Loucy (cell line): Measurements from ENCODE around the gene EFHD1.

ENCODE experiments used
- H2AFZ ChIP-seq: fragments of 200-600 bp; sonication (generic); 2 replicates; pipeline ENCODE4 v1.6.0; 2016; ENCODE audit warnings: antibody characterized with exemption, mild to moderate bottlenecking, low read length, moderate library complexity
- H3F3A ChIP-seq: fragments of 200-600 bp; 2 replicates; pipeline ENCODE4 v1.6.0; 2016; ENCODE audit warnings: antibody characterized with exemption, low read depth, mild to moderate bottlenecking
- H3K27me3 ChIP-seq: fragments of 200-600 bp; sonication (generic); 2 replicates; pipeline ENCODE4 v1.6.1; 2014; ENCODE audit warnings: low read length, mild to moderate bottlenecking; ENCODE audit not compliant: insufficient read depth, poor library complexity, severe bottlenecking
- H3K36me3 ChIP-seq: fragments of 200-600 bp; sonication (generic); 2 replicates; pipeline ENCODE4 v1.6.1; 2016; ENCODE audit warnings: low read length; ENCODE audit not compliant: insufficient read depth
- H3K4me1 ChIP-seq: fragments of 200-600 bp; sonication (generic); 2 replicates; pipeline ENCODE4 v1.5.1; 2014; ENCODE audit warnings: low read length, mild to moderate bottlenecking; ENCODE audit not compliant: insufficient read depth, poor library complexity, severe bottlenecking
- H3K4me2 ChIP-seq: fragments of 200-600 bp; sonication (generic); 2 replicates; pipeline ENCODE4 v1.6.0; 2014; ENCODE audit warnings: antibody characterized with exemption, low read length, low read depth, mild to moderate bottlenecking; ENCODE audit not compliant: poor library complexity, severe bottlenecking
- H3K4me3 ChIP-seq: fragments of 200-600 bp; sonication (generic); 2 replicates; pipeline ENCODE4 v1.5.1; 2014; ENCODE audit warnings: low read length, mild to moderate bottlenecking, mixed read lengths; ENCODE audit not compliant: poor library complexity, severe bottlenecking
- H3K79me2 ChIP-seq: fragments of 200-600 bp; sonication (generic); 2 replicates; pipeline ENCODE4 v1.6.1; 2014; ENCODE audit warnings: low read length; ENCODE audit not compliant: insufficient read depth
- H3K9ac ChIP-seq: fragments of 200-600 bp; sonication (generic); 2 replicates; pipeline ENCODE4 v1.6.0; 2014; ENCODE audit warnings: mild to moderate bottlenecking, low read depth, low read length, moderate library complexity; ENCODE audit not compliant: poor library complexity, severe bottlenecking
- H3K9me2 ChIP-seq: fragments of 200-600 bp; sonication (generic); replicated peaks from 2 replicates; pipeline ENCODE4 v1.6.1; 2016; ENCODE audit warnings: low read depth, low read length, mixed read lengths
- H3K9me3 ChIP-seq: fragments of 200-600 bp; sonication (generic); 2 replicates; pipeline ENCODE4 v1.6.1; 2014; ENCODE audit warnings: mild to moderate bottlenecking, antibody characterized with exemption, low read length, low read depth; ENCODE audit not compliant: insufficient read depth
- H4K20me1 ChIP-seq: fragments of 200-600 bp; sonication (generic); 2 replicates; pipeline ENCODE4 v1.6.0; 2014; ENCODE audit warnings: antibody characterized with exemption, low read length, mild to moderate bottlenecking; ENCODE audit not compliant: insufficient read depth, poor library complexity, severe bottlenecking
- CTCF ChIP-seq: fragments of 200-600 bp; sonication (generic); conservative IDR thresholded peaks from 2 replicates; pipeline ENCODE4 v1.5.1; 2014; ENCODE audit warnings: mild to moderate bottlenecking, antibody characterized with exemption, low read length
- EZH2phosphoT487 ChIP-seq: fragments of 200-600 bp; IDR thresholded peaks from 2 replicates; pipeline ENCODE4 v1.6.1; 2018; ENCODE audit warnings: antibody characterized with exemption, mild to moderate bottlenecking, moderate library complexity, borderline replicate concordance

Gene EFHD1

GRCh38 chr2:232645061-232645460, 11.7 kb downstream of the EFHD1 start:
- no peak overlapping the region for H3K4me3 ChIP-seq
- no peaks in the 10 kb centered on the region for H4K20me1 ChIP-seq
- no peaks in the 10 kb centered on the region for H3K9me2 ChIP-seq
- H3K9me3 ChIP-seq, result no peaks in the 10 kb centered on the region
- H3K27me3 ChIP-seq, result no peaks in the 10 kb centered on the region
- TF ChIP-seq EZH2phosphoT487 (no peak), CTCF (no peak)
- no peak overlapping the region for H3K4me2 ChIP-seq
- H3K79me2 ChIP-seq, result no peaks in the 10 kb centered on the region
- no peak overlapping the region for H3K9ac ChIP-seq
- no peaks in the 10 kb centered on the region for H3F3A ChIP-seq
- no peak overlapping the region for H2AFZ ChIP-seq
- H3K36me3 ChIP-seq, result no peaks in the 10 kb centered on the region
- no peaks in the 10 kb centered on the region for H3K4me1 ChIP-seq

- H4K20me1 ChIP-seq, result no peaks in the 10 kb centered on the region
- no peak overlapping the region for H3K9ac ChIP-seq
- H3K79me2 ChIP-seq, result no peaks in the 10 kb centered on the region
- no peak overlapping the region for H3K4me3 ChIP-seq
- TF ChIP-seq CTCF (no peak), EZH2phosphoT487 (no peak)
- no peak overlapping the region for H2AFZ ChIP-seq
- H3K9me3 ChIP-seq, result no peaks in the 10 kb centered on the region
- no peaks in the 10 kb centered on the region for H3K4me1 ChIP-seq
- no peak overlapping the region for H3K4me2 ChIP-seq
- no peaks in the 10 kb centered on the region for H3F3A ChIP-seq
- H3K27me3 ChIP-seq, result no peaks in the 10 kb centered on the region
- no peaks in the 10 kb centered on the region for H3K36me3 ChIP-seq
- H3K9me2 ChIP-seq, result no peaks in the 10 kb centered on the region
Observed at GRCh38 chr2:232646726-232647125, 13.3 kb downstream of the EFHD1 start.

GRCh38 chr2:232647261-232647660, 13.9 kb downstream of the EFHD1 start:
- H2AFZ ChIP-seq, result no peak overlapping the region
- H3K4me1 ChIP-seq, result no peaks in the 10 kb centered on the region
- H3K9me3 ChIP-seq, result no peaks in the 10 kb centered on the region
- H3K9ac ChIP-seq, result no peak overlapping the region
- no peak overlapping the region for H3K4me3 ChIP-seq
- H3K79me2 ChIP-seq, result no peaks in the 10 kb centered on the region
- no peaks in the 10 kb centered on the region for H3K27me3 ChIP-seq
- no peak for TF ChIP-seq CTCF
- TF ChIP-seq EZH2phosphoT487, result no peak
- no peaks in the 10 kb centered on the region for H4K20me1 ChIP-seq
- H3K4me2 ChIP-seq, result no peak overlapping the region
- H3K36me3 ChIP-seq, result no peaks in the 10 kb centered on the region
- no peaks in the 10 kb centered on the region for H3F3A ChIP-seq
- H3K9me2 ChIP-seq, result no peaks in the 10 kb centered on the region
